Left kidney (tissue), 2 donors: ENCODE results near the gene RBKS. TPM values are rescaled to one million over a fixed set of nuclear protein-coding genes. Genes with fewer than 3 reads are reported as not detected.

ENCODE experiments used
- DNase-seq: peaks from one replicate; pipeline ENCODE4 v3.0.0-alpha.2; 2013
- polyA plus RNA-seq: library from polyadenylated mRNA; unstranded; fragments of 120-200 nt; gene quantifications from one replicate; pipeline ENCODE4 v1.2.1, GENCODE V29; 2013; ENCODE audit not compliant: insufficient read length

The RBKS gene
- polyA plus RNA-seq, 1 donor: 6.7 TPM

GRCh38 chr2:27735263-27735904 is 154.8 kb downstream of the RBKS start:
- peak; percentile 73 for DNase-seq

- DNase-seq: no peak
Observed at GRCh38 chr2:27734305-27734704, 155.9 kb downstream of the RBKS start.

Other genes starting within 250 kb of the RBKS start
- 72.3 TPM for gene SUPT7L, start 226.8 kb downstream of the RBKS start, polyA plus RNA-seq
- 40.4 TPM for gene SLC4A1AP, start 226.5 kb downstream of the RBKS start, polyA plus RNA-seq
- 147 TPM for gene MRPL33, start 118.7 kb downstream of the RBKS start, polyA plus RNA-seq
- 55.7 TPM for gene BABAM2, start 342 bp upstream of the RBKS start, polyA plus RNA-seq